GM19351 (cell line): ENCODE results near the gene SKA3.
A peak's percentile ranks its signal among the peaks of the same experiment; 100 is the strongest.
"Not testable (repeated sequence)": the region's sequence is repeated elsewhere in the genome, so short reads cannot be mapped to it uniquely, and the experiment has no call there.

Experiments
- ATAC-seq: cut with Tn5 transposase; IDR thresholded peaks from one replicate; pipeline ENCODE4 v1.9.1; 2021; ENCODE audit warnings: mild to moderate bottlenecking, moderate library complexity; ENCODE audit not compliant: unreplicated experiment

The SKA3 gene

GRCh38 chr13:21171420-21171819 is 4.9 kb downstream of the SKA3 start:
- ATAC-seq: no peak

- ATAC-seq: not testable (repeated sequence)
Measured at GRCh38 chr13:21165606-21166005, 10.7 kb downstream of the SKA3 start.

- ATAC-seq: no peak
Measured at GRCh38 chr13:21164631-21165030, 11.7 kb downstream of the SKA3 start.

- ATAC-seq: no peak
Measured at GRCh38 chr13:21152251-21152899, 24.0 kb downstream of the SKA3 start.

- peak; percentile 6 for ATAC-seq
Measured at GRCh38 chr13:21150013-21150412, 26.3 kb downstream of the SKA3 start.

- ATAC-seq: peak; percentile 82
Measured at GRCh38 chr13:21149568-21149967, 26.8 kb downstream of the SKA3 start.

GRCh38 chr13:21148557-21149258 is 27.6 kb downstream of the SKA3 start:
- ATAC-seq: no peak

- no peak for ATAC-seq
Measured at GRCh38 chr13:21147827-21148226, 28.5 kb downstream of the SKA3 start.

- ATAC-seq: no peak
Measured at GRCh38 chr13:21142766-21143165, 33.6 kb downstream of the SKA3 start.

GRCh38 chr13:21139374-21139773 is 37.0 kb downstream of the SKA3 start:
- ATAC-seq: no peak

- no peak for ATAC-seq
Measured at GRCh38 chr13:21138561-21138960, 37.8 kb downstream of the SKA3 start.

- no peak for ATAC-seq
Measured at GRCh38 chr13:21137696-21138095, 38.7 kb downstream of the SKA3 start.

GRCh38 chr13:21135833-21136232 is 40.5 kb downstream of the SKA3 start:
- not testable (repeated sequence) for ATAC-seq

- ATAC-seq: no peak
Measured at GRCh38 chr13:21134475-21134874, 41.9 kb downstream of the SKA3 start.

- no peak for ATAC-seq
Measured at GRCh38 chr13:21133077-21133476, 43.3 kb downstream of the SKA3 start.

GRCh38 chr13:21130116-21130515 is 46.2 kb downstream of the SKA3 start:
- no peak for ATAC-seq

GRCh38 chr13:21124852-21125251 is 51.5 kb downstream of the SKA3 start:
- ATAC-seq: no peak

- no peak for ATAC-seq
Measured at GRCh38 chr13:21123956-21124355, 52.4 kb downstream of the SKA3 start.

GRCh38 chr13:21121616-21122015 is 54.7 kb downstream of the SKA3 start:
- no peak for ATAC-seq

- ATAC-seq: no peak
Measured at GRCh38 chr13:21120191-21120590, 56.2 kb downstream of the SKA3 start.

GRCh38 chr13:21119526-21119925 is 56.8 kb downstream of the SKA3 start:
- ATAC-seq: no peak

GRCh38 chr13:21118180-21118579 is 58.2 kb downstream of the SKA3 start:
- no peak for ATAC-seq
